Measurements from ENCODE around the gene MRPS9.
A peak's percentile ranks its signal among the peaks of the same experiment; 100 is the strongest.

MRPS9 gene

DNA sequence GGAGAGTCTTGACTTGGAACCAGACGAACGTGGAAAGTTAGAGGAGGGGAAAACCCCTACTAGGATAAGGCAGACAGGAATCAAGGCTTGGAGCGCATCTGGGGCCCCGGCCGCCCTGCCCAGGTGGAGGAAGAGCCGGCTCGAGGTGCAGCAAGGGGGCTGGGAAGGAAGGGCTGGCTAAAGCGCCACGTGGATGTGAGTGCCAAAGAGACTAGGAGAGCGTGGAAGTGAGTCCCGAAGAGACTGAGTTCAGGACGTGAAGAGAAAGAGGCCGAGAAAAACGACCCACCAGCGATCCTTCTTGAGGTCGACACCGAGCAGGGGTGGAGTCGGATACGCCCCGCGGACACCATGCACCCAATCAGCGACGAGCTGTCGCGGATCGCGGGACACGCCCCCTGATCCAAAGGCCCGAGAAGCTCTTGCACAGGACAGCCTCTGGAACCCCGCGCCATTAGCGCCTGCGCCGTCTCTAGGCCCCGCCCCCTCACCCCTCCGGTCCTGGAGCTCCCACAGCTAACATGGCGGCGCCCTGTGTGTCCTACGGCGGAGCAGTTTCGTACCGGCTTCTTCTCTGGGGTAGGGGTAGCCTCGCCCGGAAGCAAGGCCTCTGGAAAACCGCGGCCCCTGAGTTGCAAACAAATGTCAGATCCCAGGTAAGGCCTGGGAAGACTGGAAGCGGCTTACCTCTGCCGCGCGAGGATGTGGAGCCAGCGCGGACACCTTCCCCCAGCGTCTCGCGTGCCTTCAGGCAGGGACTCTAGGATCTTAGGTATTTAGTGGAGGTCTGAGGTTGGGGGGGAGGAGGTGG lies at the start of gene MRPS9:
Gene MRPS9 (plus strand): TSS at position 498 of the 811 bp plus-strand sequence. CDS start 24 bp downstream, at position 522.
- Histone ChIP-seq H3K79me2 (ENCODE audit: insufficient read depth, low read length) (peaks cover 37% of the 10 kb centered on the region), H3K4me2 (ENCODE audit: low read length) (peak within 1 kb of the TSS; percentile 83), H3K4me1 (ENCODE audit: insufficient read depth, low read length, severe bottlenecking) (peaks cover 37% of the 10 kb centered on the region), H3K27ac (ENCODE audit: low read depth, low read length, poor library complexity, severe bottlenecking) (no peak within 1 kb of the TSS), H3K9ac (ENCODE audit: low read length) (peak within 1 kb of the TSS; percentile 85), H2AFZ (ENCODE audit: low read length) (peak within 1 kb of the TSS; percentile 73), H3K27me3 (ENCODE audit: insufficient read depth, low read length) (no peaks in the 10 kb centered on the region), H3K9me3 (ENCODE audit: low read length) (no peaks in the 10 kb centered on the region), H3K4me3 (ENCODE audit: low read depth, low read length, poor library complexity, severe bottlenecking) (peak within 1 kb of the TSS; percentile 86), H3K36me3 (ENCODE audit: insufficient read depth, low read length) (no peaks in the 10 kb centered on the region), H4K20me1 (ENCODE audit: insufficient read depth, low read length) (no peaks in the 10 kb centered on the region), H3F3A (ENCODE audit: insufficient read depth, low read length) (no peaks in the 10 kb centered on the region), H3K9me2 (ENCODE audit: low read depth, low read length) (no peaks in the 10 kb centered on the region)
- TF ChIP-seq, protein P1, sequence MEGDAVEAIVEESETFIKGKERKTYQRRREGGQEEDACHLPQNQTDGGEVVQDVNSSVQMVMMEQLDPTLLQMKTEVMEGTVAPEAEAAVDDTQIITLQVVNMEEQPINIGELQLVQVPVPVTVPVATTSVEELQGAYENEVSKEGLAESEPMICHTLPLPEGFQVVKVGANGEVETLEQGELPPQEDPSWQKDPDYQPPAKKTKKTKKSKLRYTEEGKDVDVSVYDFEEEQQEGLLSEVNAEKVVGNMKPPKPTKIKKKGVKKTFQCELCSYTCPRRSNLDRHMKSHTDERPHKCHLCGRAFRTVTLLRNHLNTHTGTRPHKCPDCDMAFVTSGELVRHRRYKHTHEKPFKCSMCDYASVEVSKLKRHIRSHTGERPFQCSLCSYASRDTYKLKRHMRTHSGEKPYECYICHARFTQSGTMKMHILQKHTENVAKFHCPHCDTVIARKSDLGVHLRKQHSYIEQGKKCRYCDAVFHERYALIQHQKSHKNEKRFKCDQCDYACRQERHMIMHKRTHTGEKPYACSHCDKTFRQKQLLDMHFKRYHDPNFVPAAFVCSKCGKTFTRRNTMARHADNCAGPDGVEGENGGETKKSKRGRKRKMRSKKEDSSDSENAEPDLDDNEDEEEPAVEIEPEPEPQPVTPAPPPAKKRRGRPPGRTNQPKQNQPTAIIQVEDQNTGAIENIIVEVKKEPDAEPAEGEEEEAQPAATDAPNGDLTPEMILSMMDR (IDR thresholded peaks at IDR 0.05; ENCODE audit: low read length): no peak
- no peak for TF ChIP-seq EZH2 (IDR thresholded peaks at IDR 0.05; ENCODE audit: borderline replicate concordance, low read length)

DNA sequence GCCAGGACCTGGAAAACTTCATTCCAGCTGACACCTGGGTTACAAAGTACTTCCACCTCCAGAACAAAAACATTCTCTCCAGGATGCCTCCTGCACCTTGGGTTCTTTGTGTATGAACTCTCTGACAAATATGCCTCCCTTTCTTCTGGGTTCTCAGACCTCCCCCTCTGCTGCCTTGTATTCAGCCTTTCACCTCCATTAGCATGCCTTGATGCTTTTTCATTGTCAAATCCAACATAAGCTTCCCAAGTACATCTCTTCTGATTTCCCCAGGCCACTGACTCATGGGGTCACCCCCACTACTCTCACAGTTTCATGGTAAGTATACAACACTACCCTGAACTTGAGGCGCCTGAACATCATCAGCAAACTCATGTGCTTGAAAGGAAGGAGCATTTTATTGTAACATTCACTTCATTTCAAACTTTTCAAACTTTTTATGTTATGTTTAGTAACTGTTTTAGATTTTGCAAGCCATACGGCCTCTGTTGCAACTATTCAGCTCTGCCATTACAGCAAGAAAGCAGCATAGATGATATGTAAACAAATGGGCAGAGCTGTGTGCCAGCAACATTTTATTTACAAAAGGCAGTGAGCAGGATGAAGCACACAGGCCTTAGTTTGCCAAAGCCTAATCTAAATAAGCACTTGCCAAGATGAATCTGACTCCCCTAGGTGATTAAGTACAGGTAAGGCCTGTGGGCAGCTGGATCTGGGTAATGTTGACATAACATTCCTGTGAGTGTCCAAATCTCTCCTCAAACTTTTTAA lies 32.5 kb upstream of the MRPS9 start:
- Histone ChIP-seq H3K27me3 (ENCODE audit: insufficient read depth, low read length) (no peaks in the 10 kb centered on the region), H3F3A (ENCODE audit: insufficient read depth, low read length) (no peaks in the 10 kb centered on the region), H3K4me3 (ENCODE audit: low read depth, low read length, poor library complexity, severe bottlenecking) (no peak overlapping the region), H3K27ac (ENCODE audit: low read depth, low read length, poor library complexity, severe bottlenecking) (no peak overlapping the region), H4K20me1 (ENCODE audit: insufficient read depth, low read length) (no peaks in the 10 kb centered on the region), H3K9me3 (ENCODE audit: low read length) (no peaks in the 10 kb centered on the region), H2AFZ (ENCODE audit: low read length) (no peak overlapping the region), H3K79me2 (ENCODE audit: insufficient read depth, low read length) (no peaks in the 10 kb centered on the region), H3K36me3 (ENCODE audit: insufficient read depth, low read length) (no peaks in the 10 kb centered on the region), H3K4me2 (ENCODE audit: low read length) (no peak overlapping the region), H3K4me1 (ENCODE audit: insufficient read depth, low read length, severe bottlenecking) (no peaks in the 10 kb centered on the region), H3K9me2 (ENCODE audit: low read depth, low read length) (no peaks in the 10 kb centered on the region), H3K9ac (ENCODE audit: low read length) (no peak overlapping the region)
- TF ChIP-seq, protein P1 (IDR thresholded peaks at IDR 0.05; ENCODE audit: low read length): no peak
- no peak for TF ChIP-seq EZH2 (IDR thresholded peaks at IDR 0.05; ENCODE audit: borderline replicate concordance, low read length)

DNA sequence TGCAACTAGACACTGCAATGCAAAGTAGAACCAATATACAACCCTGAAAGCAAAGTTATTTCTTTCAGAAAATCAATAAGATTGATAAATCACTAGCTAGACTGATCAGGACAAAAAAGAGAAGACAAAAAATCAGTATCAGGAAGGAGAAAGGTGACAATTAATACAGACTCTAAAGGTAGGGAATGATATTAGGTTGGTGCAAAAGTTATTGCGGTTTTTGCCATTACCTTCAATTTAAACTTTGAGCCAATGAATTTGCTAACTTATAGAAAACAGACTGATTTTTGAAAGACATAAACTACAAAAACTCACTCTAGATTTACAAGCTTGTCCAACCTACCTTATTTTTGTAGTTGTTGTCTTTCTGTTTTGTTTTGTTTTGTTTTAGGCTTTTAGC lies 30.5 kb upstream of the MRPS9 start:
- H3K36me3 ChIP-seq (ENCODE audit: insufficient read depth, low read length): no peaks in the 10 kb centered on the region
- no peaks in the 10 kb centered on the region for H3K27me3 ChIP-seq (ENCODE audit: insufficient read depth, low read length)
- H3K4me1 ChIP-seq (ENCODE audit: insufficient read depth, low read length, severe bottlenecking): no peaks in the 10 kb centered on the region
- no peak overlapping the region for H3K9ac ChIP-seq (ENCODE audit: low read length)
- no peak overlapping the region for H3K27ac ChIP-seq (ENCODE audit: low read depth, low read length, poor library complexity, severe bottlenecking)
- no peak overlapping the region for H3K4me3 ChIP-seq (ENCODE audit: low read depth, low read length, poor library complexity, severe bottlenecking)
- H3K4me2 ChIP-seq (ENCODE audit: low read length): no peak overlapping the region
- no peak overlapping the region for H2AFZ ChIP-seq (ENCODE audit: low read length)
- no peaks in the 10 kb centered on the region for H3F3A ChIP-seq (ENCODE audit: insufficient read depth, low read length)
- no peaks in the 10 kb centered on the region for H4K20me1 ChIP-seq (ENCODE audit: insufficient read depth, low read length)
- H3K9me3 ChIP-seq (ENCODE audit: low read length): no peaks in the 10 kb centered on the region
- TF ChIP-seq EZH2 (IDR thresholded peaks at IDR 0.05; ENCODE audit: borderline replicate concordance, low read length): no peak
- TF ChIP-seq, protein P1 (IDR thresholded peaks at IDR 0.05; ENCODE audit: low read length): no peak
- no peaks in the 10 kb centered on the region for H3K9me2 ChIP-seq (ENCODE audit: low read depth, low read length)
- H3K79me2 ChIP-seq (ENCODE audit: insufficient read depth, low read length): no peaks in the 10 kb centered on the region

All from OCI-LY1 (cell line).